T follicular helper cell (primary cell): ENCODE measurements around the gene NAB1.
A peak's percentile ranks its signal among the peaks of the same experiment; 100 is the strongest.
"Not testable (repeated sequence)": the region's sequence is repeated elsewhere in the genome, so short reads cannot be mapped to it uniquely, and the experiment has no call there.

ENCODE experiments used
- DNase-seq: peaks from one replicate; pipeline ENCODE4 v3.0.0-alpha.2; 2020; ENCODE audit warnings: low read depth

The NAB1 gene

GRCh38 chr2:190674966-190675650 is 26.2 kb downstream of the NAB1 start:
- DNase-seq: no peak

GRCh38 chr2:190677255-190677654 is 28.4 kb downstream of the NAB1 start:
- no peak for DNase-seq

GRCh38 chr2:190678444-190679162 is 29.7 kb downstream of the NAB1 start:
- no peak for DNase-seq

GRCh38 chr2:190679391-190679790 is 30.5 kb downstream of the NAB1 start:
- no peak for DNase-seq

- DNase-seq: peak; percentile 39
These were observed 31.1 kb downstream of the NAB1 start for GRCh38 chr2:190679813-190680591.

- no peak for DNase-seq
These were observed 33.3 kb downstream of the NAB1 start for GRCh38 chr2:190682168-190682567.

- DNase-seq: no peak
These were observed 34.9 kb downstream of the NAB1 start for GRCh38 chr2:190683802-190684201.

GRCh38 chr2:190684931-190685330 is 36.0 kb downstream of the NAB1 start:
- DNase-seq: no peak

- no peak for DNase-seq
These were observed 36.5 kb downstream of the NAB1 start for GRCh38 chr2:190685333-190685732.

GRCh38 chr2:190693533-190694232 is 44.8 kb downstream of the NAB1 start:
- DNase-seq: no peak

GRCh38 chr2:190694479-190694878 is 45.6 kb downstream of the NAB1 start:
- no peak for DNase-seq

GRCh38 chr2:190695739-190696138 is 46.9 kb downstream of the NAB1 start:
- no peak for DNase-seq

- no peak for DNase-seq
These were observed 48.0 kb downstream of the NAB1 start for GRCh38 chr2:190696792-190697398.

GRCh38 chr2:190697421-190697820 is 48.5 kb downstream of the NAB1 start:
- no peak for DNase-seq

GRCh38 chr2:190698895-190699294 is 50.0 kb downstream of the NAB1 start:
- DNase-seq: no peak

- no peak for DNase-seq
These were observed 52.7 kb downstream of the NAB1 start for GRCh38 chr2:190701586-190701985.

GRCh38 chr2:190705280-190705679 is 56.4 kb downstream of the NAB1 start:
- DNase-seq: no peak

GRCh38 chr2:190707726-190708125 is 58.8 kb downstream of the NAB1 start:
- no peak for DNase-seq

- not testable (repeated sequence) for DNase-seq
These were observed 59.8 kb downstream of the NAB1 start for GRCh38 chr2:190708650-190709049.

- no peak for DNase-seq
These were observed 62.2 kb downstream of the NAB1 start for GRCh38 chr2:190711069-190711468.

GRCh38 chr2:190713471-190713870 is 64.6 kb downstream of the NAB1 start:
- DNase-seq: no peak

- no peak for DNase-seq
These were observed 66.1 kb downstream of the NAB1 start for GRCh38 chr2:190714958-190715357.
